ENCODE measurements around the gene CALD1.

DNA sequence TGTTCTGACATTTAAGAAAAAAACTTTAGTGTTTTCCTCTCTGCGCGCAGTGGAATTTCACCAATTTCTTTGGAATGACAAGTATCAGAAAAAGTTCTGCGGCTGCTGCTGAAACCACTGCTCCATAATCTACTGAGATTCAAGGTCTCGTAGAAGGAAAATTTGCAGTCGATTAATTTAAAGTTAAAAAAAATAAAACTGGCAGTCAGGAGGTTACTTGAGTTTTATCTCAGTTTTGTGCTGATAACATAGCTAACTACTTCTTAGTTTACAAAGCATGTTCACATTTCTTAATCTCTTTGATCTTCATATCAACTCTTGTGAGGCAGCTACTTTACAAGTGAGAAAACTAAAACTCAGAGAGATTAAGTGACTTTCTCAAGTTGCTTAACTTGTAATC is 18.2 kb upstream of the CALD1 start:
- TF ChIP-seq, protein P1, sequence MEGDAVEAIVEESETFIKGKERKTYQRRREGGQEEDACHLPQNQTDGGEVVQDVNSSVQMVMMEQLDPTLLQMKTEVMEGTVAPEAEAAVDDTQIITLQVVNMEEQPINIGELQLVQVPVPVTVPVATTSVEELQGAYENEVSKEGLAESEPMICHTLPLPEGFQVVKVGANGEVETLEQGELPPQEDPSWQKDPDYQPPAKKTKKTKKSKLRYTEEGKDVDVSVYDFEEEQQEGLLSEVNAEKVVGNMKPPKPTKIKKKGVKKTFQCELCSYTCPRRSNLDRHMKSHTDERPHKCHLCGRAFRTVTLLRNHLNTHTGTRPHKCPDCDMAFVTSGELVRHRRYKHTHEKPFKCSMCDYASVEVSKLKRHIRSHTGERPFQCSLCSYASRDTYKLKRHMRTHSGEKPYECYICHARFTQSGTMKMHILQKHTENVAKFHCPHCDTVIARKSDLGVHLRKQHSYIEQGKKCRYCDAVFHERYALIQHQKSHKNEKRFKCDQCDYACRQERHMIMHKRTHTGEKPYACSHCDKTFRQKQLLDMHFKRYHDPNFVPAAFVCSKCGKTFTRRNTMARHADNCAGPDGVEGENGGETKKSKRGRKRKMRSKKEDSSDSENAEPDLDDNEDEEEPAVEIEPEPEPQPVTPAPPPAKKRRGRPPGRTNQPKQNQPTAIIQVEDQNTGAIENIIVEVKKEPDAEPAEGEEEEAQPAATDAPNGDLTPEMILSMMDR (tag by site-specific recombination; IDR thresholded peaks at IDR 0.05) = no peak
- TF ChIP-seq ZNF341 (tag by site-specific recombination; IDR thresholded peaks at IDR 0.05; ENCODE audit: low read depth) = no peak
- TF ChIP-seq YY1 (tag by site-specific recombination; IDR thresholded peaks at IDR 0.05) = no peak
- no peak for TF ChIP-seq KLF1 (tag by site-specific recombination; IDR thresholded peaks at IDR 0.05)
- no peak for TF ChIP-seq ZBTB8A (tag by site-specific recombination; IDR thresholded peaks at IDR 0.05)
- no peak for TF ChIP-seq ELK4 (IDR thresholded peaks at IDR 0.05; ENCODE audit: borderline replicate concordance, low read depth, low read length)
- TF ChIP-seq ZNF175 (tag by site-specific recombination; IDR thresholded peaks at IDR 0.05) = no peak
- TF ChIP-seq, protein P2, sequence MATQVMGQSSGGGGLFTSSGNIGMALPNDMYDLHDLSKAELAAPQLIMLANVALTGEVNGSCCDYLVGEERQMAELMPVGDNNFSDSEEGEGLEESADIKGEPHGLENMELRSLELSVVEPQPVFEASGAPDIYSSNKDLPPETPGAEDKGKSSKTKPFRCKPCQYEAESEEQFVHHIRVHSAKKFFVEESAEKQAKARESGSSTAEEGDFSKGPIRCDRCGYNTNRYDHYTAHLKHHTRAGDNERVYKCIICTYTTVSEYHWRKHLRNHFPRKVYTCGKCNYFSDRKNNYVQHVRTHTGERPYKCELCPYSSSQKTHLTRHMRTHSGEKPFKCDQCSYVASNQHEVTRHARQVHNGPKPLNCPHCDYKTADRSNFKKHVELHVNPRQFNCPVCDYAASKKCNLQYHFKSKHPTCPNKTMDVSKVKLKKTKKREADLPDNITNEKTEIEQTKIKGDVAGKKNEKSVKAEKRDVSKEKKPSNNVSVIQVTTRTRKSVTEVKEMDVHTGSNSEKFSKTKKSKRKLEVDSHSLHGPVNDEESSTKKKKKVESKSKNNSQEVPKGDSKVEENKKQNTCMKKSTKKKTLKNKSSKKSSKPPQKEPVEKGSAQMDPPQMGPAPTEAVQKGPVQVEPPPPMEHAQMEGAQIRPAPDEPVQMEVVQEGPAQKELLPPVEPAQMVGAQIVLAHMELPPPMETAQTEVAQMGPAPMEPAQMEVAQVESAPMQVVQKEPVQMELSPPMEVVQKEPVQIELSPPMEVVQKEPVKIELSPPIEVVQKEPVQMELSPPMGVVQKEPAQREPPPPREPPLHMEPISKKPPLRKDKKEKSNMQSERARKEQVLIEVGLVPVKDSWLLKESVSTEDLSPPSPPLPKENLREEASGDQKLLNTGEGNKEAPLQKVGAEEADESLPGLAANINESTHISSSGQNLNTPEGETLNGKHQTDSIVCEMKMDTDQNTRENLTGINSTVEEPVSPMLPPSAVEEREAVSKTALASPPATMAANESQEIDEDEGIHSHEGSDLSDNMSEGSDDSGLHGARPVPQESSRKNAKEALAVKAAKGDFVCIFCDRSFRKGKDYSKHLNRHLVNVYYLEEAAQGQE (tag by site-specific recombination; IDR thresholded peaks at IDR 0.05) = no peak
- no peak for TF ChIP-seq ZNF549 (tag by site-specific recombination; IDR thresholded peaks at IDR 0.05)

All from HEK293 (cell line).